Endometrium (tissue), 2 donors: Measurements from ENCODE around the gene PICALM.

Source experiments
- FAIRE-seq: peaks from 2 replicates; lab custom pipeline; 2012; peaks lifted over from hg19 to GRCh38; lab: Jason Lieb, UNC
- donor health status: control.
- donor health status: control.

PICALM gene

GRCh38 chr11:86073948-86074347 lies 5.1 kb upstream of the PICALM start:
- FAIRE-seq = no peak

- no peak for FAIRE-seq
Observed at GRCh38 chr11:86072211-86072610, 3.3 kb upstream of the PICALM start.

GRCh38 chr11:86070142-86071056 lies 1.5 kb upstream of the PICALM start:
- no peak for FAIRE-seq

GRCh38 chr11:86069408-86070101 lies 671 bp upstream of the PICALM start:
- FAIRE-seq = no peak

- no peak for FAIRE-seq
Observed at GRCh38 chr11:86068138-86068871, 579 bp downstream of the PICALM start.

- FAIRE-seq = no peak
Observed at GRCh38 chr11:86067851-86068137, 1.1 kb downstream of the PICALM start.

- FAIRE-seq = no peak
Observed at GRCh38 chr11:86067009-86067850, 1.7 kb downstream of the PICALM start.

- FAIRE-seq = no peak
Observed at GRCh38 chr11:86066657-86067008, 2.3 kb downstream of the PICALM start.

- no peak for FAIRE-seq
Observed at GRCh38 chr11:86066033-86066432, 2.9 kb downstream of the PICALM start.

GRCh38 chr11:86064220-86064803 lies 4.6 kb downstream of the PICALM start:
- FAIRE-seq = no peak

GRCh38 chr11:86063536-86063935 lies 5.3 kb downstream of the PICALM start:
- no peak for FAIRE-seq

- no peak for FAIRE-seq
Observed at GRCh38 chr11:86062719-86063118, 6.2 kb downstream of the PICALM start.

GRCh38 chr11:86061483-86062205 lies 7.2 kb downstream of the PICALM start:
- FAIRE-seq = no peak

- no peak for FAIRE-seq
Observed at GRCh38 chr11:86060544-86060943, 8.3 kb downstream of the PICALM start.

GRCh38 chr11:86058360-86058759 lies 10.5 kb downstream of the PICALM start:
- no peak for FAIRE-seq

- no peak for FAIRE-seq
Observed at GRCh38 chr11:86056351-86056854, 12.5 kb downstream of the PICALM start.

GRCh38 chr11:86052693-86053641 lies 15.9 kb downstream of the PICALM start:
- FAIRE-seq = no peak

- no peak for FAIRE-seq
Observed at GRCh38 chr11:86050196-86050709, 18.6 kb downstream of the PICALM start.

GRCh38 chr11:86047275-86047991 lies 21.5 kb downstream of the PICALM start:
- FAIRE-seq = no peak
